ENCODE results near the gene NKX2-3.
A peak's percentile ranks its signal among the peaks of the same experiment; 100 is the strongest.

Gene NKX2-3

DNA sequence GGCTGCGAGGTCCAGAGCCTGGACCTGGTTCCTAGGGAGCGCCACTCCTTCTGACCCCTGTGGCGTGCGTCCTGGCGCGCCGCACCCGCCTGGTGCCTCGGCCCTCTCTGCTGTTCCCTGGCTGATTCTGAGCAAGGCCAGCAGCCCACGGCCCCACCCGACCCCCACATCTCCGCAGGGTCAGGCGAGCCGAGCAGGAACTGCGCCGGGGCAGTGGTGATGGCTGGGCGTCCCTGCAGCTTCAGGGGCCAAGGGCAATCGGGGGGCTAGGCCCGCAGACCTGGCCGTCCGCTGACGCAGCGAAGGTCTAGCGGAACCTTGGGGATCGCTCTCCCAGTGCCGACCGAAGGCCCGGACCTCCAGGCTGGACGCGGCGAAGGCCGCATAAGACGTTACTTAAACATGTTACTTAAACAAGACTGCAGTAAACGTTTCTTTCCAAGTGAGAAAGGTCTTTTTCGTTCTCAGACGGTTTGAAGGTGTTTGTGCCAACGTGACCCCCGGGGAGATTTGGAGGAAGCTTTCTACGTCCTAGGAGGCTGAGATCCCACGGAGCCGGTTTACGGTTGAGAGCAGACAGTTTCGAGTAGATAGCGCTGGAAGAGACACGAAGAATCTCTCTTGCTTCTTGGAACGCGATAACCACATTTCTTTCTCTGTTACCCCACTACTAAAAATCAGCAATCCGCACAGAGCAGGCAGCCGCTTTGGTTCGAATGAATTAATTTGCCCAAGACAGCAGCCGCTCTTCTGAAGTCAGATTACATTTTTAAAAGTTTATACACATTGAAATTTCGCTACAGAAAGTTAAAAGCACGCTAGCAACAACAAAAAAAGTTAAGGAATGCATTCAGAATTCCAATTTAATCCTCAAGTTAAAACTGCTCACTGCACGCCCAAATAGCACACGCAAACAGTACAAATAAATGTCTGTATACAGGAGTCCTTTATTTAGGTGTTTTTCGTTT lies 4.9 kb upstream of the NKX2-3 start:
- no peak for DNase-seq

DNA sequence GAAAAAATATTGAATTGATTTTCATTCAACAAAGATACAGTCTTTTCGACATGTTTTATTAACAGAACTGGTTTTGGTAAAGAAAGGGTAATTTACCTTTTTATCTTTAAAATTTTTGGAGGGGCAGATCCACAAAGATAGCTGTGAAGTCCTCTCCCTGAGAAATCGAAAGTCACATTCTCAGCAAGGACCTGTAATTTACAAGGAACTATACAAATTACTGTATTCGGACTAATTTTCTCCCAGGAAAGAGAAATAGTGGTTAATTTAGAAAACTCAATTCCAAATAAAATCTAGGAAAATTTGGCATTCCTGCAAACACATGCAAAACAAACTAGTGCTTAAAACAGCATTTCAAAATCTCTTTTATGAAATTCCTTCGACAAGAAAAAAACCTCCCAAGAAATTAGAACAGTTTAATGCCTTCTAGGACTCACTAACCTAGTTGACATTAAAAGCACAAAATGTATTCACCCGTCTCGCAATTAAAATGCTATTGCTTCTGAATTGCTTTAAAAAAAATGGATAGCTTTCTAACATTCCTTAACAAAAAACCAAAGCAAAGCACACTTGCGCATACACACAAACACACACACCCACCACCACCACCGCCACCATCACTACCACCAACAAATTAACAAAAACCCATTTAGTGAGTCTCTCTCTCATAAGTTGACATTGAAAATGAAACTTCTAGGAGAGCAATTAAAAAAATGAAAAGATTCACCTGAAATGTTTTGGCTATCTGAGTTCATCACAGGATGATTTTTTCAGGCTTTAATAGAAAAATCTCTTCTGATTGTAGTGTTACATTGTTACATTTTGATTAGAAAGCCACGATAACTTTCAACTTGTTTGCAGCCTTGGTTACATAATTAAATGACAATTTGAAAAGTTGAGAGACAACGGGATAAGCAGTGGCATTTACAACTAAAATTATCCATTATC lies 4.0 kb upstream of the NKX2-3 start:
- peak; percentile 24 for DNase-seq

GRCh38 chr10:99529591-99530107 lies 3.1 kb upstream of the NKX2-3 start:
- no peak for DNase-seq

- no peak for DNase-seq
Observed at GRCh38 chr10:99530108-99531025, 2.4 kb upstream of the NKX2-3 start.

GRCh38 chr10:99531026-99531695 lies 1.6 kb upstream of the NKX2-3 start:
- DNase-seq, result no peak

GRCh38 chr10:99531696-99532593 lies 797 bp upstream of the NKX2-3 start:
- DNase-seq, result no peak

GRCh38 chr10:99533496-99534449 lies 1.0 kb downstream of the NKX2-3 start:
- no peak for DNase-seq

GRCh38 chr10:99534450-99534938 lies 1.8 kb downstream of the NKX2-3 start:
- DNase-seq, result no peak

GRCh38 chr10:99534939-99535763 lies 2.4 kb downstream of the NKX2-3 start:
- no peak for DNase-seq

DNA sequence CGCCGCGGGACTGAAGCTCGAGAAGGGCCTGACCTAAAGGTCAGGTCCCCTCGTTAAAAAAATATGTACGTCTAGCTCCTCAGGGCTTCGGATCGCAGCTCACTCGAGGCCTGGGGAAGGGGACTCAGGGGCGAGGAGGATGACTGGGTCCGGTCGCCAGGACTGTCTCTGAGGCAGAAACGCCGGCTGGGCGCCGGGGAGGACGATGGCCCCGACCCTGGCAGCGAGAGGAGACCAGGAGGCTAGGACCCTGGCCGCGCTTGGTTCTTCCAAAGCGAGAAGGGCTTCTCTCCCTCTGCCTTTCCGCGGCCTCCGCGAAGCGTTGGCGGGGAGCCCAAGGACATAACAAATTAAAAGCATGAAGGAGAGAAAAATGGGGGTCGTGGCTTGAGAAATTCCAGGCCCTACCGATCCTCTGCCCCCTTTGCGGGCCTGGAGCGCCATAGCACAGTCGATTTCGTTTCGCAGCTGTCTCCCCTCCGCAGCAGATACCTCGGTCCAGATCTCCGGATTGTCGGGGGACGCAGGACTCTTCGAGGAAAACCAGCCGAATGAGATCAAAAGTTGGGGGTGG lies 3.1 kb downstream of the NKX2-3 start:
- no peak for DNase-seq

DNA sequence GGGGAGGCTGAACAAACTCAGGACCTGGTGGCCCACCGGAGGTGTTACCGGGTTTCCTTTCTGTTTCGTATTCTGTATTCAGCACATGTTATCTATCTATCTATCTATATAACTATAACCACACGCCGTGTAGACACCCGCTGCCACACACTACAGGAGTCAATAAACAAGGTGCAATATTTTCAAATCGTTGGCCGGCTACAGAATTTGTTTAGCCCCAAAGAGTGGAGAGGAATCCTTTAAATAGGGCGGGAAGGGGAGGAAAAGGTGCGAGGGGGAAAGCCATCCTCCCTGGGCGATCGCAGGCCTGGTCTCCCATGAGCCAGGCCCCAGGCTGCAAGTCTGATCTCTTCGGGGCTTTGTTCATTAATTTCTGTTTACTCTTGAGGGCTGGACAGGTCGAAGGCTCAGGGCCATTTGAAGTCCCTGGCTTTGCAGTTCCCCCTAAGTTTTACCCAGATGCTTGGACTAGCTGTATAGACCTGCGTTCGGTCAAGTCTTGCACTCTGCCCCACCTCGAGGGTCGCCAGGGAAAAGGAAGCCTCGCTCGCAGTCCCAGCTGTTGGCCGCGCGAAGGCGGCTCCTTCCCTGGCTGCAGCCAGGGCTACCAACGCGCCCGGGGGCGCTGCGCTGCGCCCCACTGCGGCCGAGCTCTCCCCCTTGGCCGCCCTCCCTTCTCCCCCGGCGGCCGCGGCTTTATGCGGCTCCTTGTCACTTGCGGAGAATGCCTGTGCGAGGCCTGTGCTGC lies 3.8 kb downstream of the NKX2-3 start:
- DNase-seq, result no peak

- no peak for DNase-seq
Observed at GRCh38 chr10:99537086-99537988, 4.6 kb downstream of the NKX2-3 start.

GRCh38 chr10:99537989-99538917 lies 5.5 kb downstream of the NKX2-3 start:
- DNase-seq, result no peak

GRCh38 chr10:99539120-99539519 lies 6.4 kb downstream of the NKX2-3 start:
- DNase-seq, result no peak

- DNase-seq, result no peak
Observed at GRCh38 chr10:99539820-99540219, 7.1 kb downstream of the NKX2-3 start.
